Hepatocyte (in vitro differentiated cells): ENCODE measurements around the gene LITAF. TPM values are rescaled to one million over a fixed set of nuclear protein-coding genes. Genes with fewer than 3 reads are reported as not detected.

Experiments
- DNase-seq: peaks from one replicate; pipeline ENCODE4 v3.0.0-alpha.2; 2016; ENCODE audit warnings: low spot score
- H2AFZ ChIP-seq: fragments of 200-600 bp; sonication (generic); 2 replicates; pipeline ENCODE4 v1.6.0; 2016; ENCODE audit warnings: antibody characterized with exemption, mild to moderate bottlenecking
- H3K27ac ChIP-seq: fragments of 200-600 bp; sonication (generic); 2 replicates; pipeline ENCODE4 v1.5.1; 2016; ENCODE audit warnings: mild to moderate bottlenecking
- H3K27me3 ChIP-seq: fragments of 200-600 bp; sonication (generic); 2 replicates; pipeline ENCODE4 v1.6.1; 2016
- H3K36me3 ChIP-seq: fragments of 200-600 bp; sonication (generic); replicated peaks from 2 replicates; pipeline ENCODE4 v1.5.1; 2016; ENCODE audit warnings: low read depth; ENCODE audit not compliant: insufficient read depth
- H3K4me1 ChIP-seq: fragments of 200-600 bp; sonication (generic); 2 replicates; pipeline ENCODE4 v1.5.1; 2016; ENCODE audit warnings: mild to moderate bottlenecking, moderate library complexity; ENCODE audit not compliant: insufficient read depth
- H3K4me2 ChIP-seq: fragments of 200-600 bp; sonication (generic); 2 replicates; pipeline ENCODE4 v1.6.0; 2016
- H3K4me3 ChIP-seq: fragments of 200-600 bp; sonication (generic); 2 replicates; pipeline ENCODE4 v1.5.1; 2016; ENCODE audit warnings: mild to moderate bottlenecking
- H3K79me2 ChIP-seq: fragments of 200-600 bp; sonication (generic); 2 replicates; pipeline ENCODE4 v1.6.0; 2017; ENCODE audit warnings: mild to moderate bottlenecking
- H3K9me2 ChIP-seq: fragments of 200-600 bp; sonication (generic); replicated peaks from 2 replicates; pipeline ENCODE4 v1.6.0; 2017; ENCODE audit warnings: mild to moderate bottlenecking; ENCODE audit not compliant: insufficient read depth
- H3K9me3 ChIP-seq: fragments of 200-600 bp; sonication (generic); 2 replicates; pipeline ENCODE4 v1.5.1; 2016; ENCODE audit warnings: low read depth, mild to moderate bottlenecking
- H4K20me1 ChIP-seq: fragments of 200-600 bp; sonication (generic); 2 replicates; pipeline ENCODE4 v1.6.0; 2016; ENCODE audit warnings: mild to moderate bottlenecking; ENCODE audit not compliant: insufficient read depth, poor library complexity, severe bottlenecking
- CTCF ChIP-seq: fragments of 200-600 bp; sonication (generic); IDR thresholded peaks from 2 replicates; pipeline ENCODE4 v1.5.1; 2016; ENCODE audit warnings: antibody characterized with exemption, mild to moderate bottlenecking; ENCODE audit not compliant: poor library complexity
- EZH2 ChIP-seq: fragments of 200-600 bp; sonication (generic); IDR thresholded peaks from 2 replicates; pipeline ENCODE4 v1.6.1; 2016; ENCODE audit warnings: antibody characterized with exemption, mild to moderate bottlenecking, borderline replicate concordance
- EZH2phosphoT487 ChIP-seq: fragments of 200-600 bp; sonication (generic); IDR thresholded peaks from one replicate; pipeline ENCODE4 v1.6.1; 2018; ENCODE audit warnings: antibody characterized with exemption, mild to moderate bottlenecking, low read depth, moderate library complexity; ENCODE audit not compliant: unreplicated experiment, severe bottlenecking
- WGBS: methylation state at CpG from one replicate; pipeline ENCODE4 v1.1.6; 2016; ENCODE audit warnings: low lambda C conversion rate; ENCODE audit errors: missing lambda C conversion rate; 5-methylcytosine and 5-hydroxymethylcytosine counted together
- polyA plus RNA-seq: library from polyadenylated mRNA; unstranded; fragments of >200 nt; fragmentation: Nextera tagmentation; extraction: Ambion mirVana; gene quantifications from 2 replicates; pipeline ENCODE4 v1.2.1, GENCODE V29; 2016
- total RNA-seq: library from RNA; depleted of rRNA; stranded (reverse); fragments of >200 nt; gene quantifications from 2 replicates; pipeline ENCODE4 v1.2.3, GENCODE V29; 2014

Gene LITAF
- total and polyA plus RNA-seq, 2 experiments from 2014 or later: 65.6 to 134 TPM

- no peak overlapping the region for H3K4me3 ChIP-seq
- H3K79me2 ChIP-seq: no peaks in the 10 kb centered on the region
- H3K4me1 ChIP-seq: no peaks in the 10 kb centered on the region
- no peaks in the 10 kb centered on the region for H3K36me3 ChIP-seq
- 77% methylated on average over 4 of the region's 6 CpGs for WGBS
- TF ChIP-seq CTCF: no peak
- no peak for TF ChIP-seq EZH2phosphoT487
- no peak for TF ChIP-seq EZH2
- H3K27me3 ChIP-seq: peaks cover 5% of the 10 kb centered on the region
- no peak overlapping the region for H3K27ac ChIP-seq
- H3K9me2 ChIP-seq: no peaks in the 10 kb centered on the region
- H2AFZ ChIP-seq: no peak overlapping the region
- H3K9me3 ChIP-seq: no peaks in the 10 kb centered on the region
- no peaks in the 10 kb centered on the region for H4K20me1 ChIP-seq
- H3K4me2 ChIP-seq: no peak overlapping the region
- DNase-seq: no peak
Measured at GRCh38 chr16:11524098-11524760, 62.5 kb downstream of the LITAF start.

GRCh38 chr16:11521055-11521454 lies 65.7 kb downstream of the LITAF start:
- 90% methylated on average over 1 of the region's 1 CpG for WGBS
- Histone ChIP-seq H4K20me1 (no peaks in the 10 kb centered on the region), H3K27me3 (peaks cover 5% of the 10 kb centered on the region), H3K4me2 (no peak overlapping the region), H3K4me3 (no peak overlapping the region), H3K4me1 (no peaks in the 10 kb centered on the region), H3K36me3 (no peaks in the 10 kb centered on the region), H2AFZ (no peak overlapping the region), H3K9me3 (no peaks in the 10 kb centered on the region), H3K79me2 (no peaks in the 10 kb centered on the region), H3K27ac (no peak overlapping the region), H3K9me2 (no peaks in the 10 kb centered on the region)
- TF ChIP-seq EZH2 (no peak), CTCF (no peak), EZH2phosphoT487 (no peak)
- DNase-seq: no peak

GRCh38 chr16:11520442-11520841 lies 66.3 kb downstream of the LITAF start:
- WGBS: 98% methylated on average over 10 of the region's 10 CpGs
- TF ChIP-seq CTCF (no peak), EZH2phosphoT487 (no peak), EZH2 (no peak)
- H2AFZ ChIP-seq: no peak overlapping the region

More at GRCh38 chr16:11520442-11520841, 66.3 kb downstream of the LITAF start:
- Histone ChIP-seq H4K20me1 (no peaks in the 10 kb centered on the region), H3K27me3 (peaks cover under 1% of the 10 kb centered on the region), H3K9me2 (no peaks in the 10 kb centered on the region), H3K4me1 (no peaks in the 10 kb centered on the region), H3K4me3 (no peak overlapping the region), H3K36me3 (no peaks in the 10 kb centered on the region), H3K79me2 (no peaks in the 10 kb centered on the region), H3K27ac (no peak overlapping the region), H3K4me2 (no peak overlapping the region), H3K9me3 (no peaks in the 10 kb centered on the region)
- no peak for DNase-seq
